Measurements from ENCODE around the gene UBE2D1.

The UBE2D1 gene

DNA sequence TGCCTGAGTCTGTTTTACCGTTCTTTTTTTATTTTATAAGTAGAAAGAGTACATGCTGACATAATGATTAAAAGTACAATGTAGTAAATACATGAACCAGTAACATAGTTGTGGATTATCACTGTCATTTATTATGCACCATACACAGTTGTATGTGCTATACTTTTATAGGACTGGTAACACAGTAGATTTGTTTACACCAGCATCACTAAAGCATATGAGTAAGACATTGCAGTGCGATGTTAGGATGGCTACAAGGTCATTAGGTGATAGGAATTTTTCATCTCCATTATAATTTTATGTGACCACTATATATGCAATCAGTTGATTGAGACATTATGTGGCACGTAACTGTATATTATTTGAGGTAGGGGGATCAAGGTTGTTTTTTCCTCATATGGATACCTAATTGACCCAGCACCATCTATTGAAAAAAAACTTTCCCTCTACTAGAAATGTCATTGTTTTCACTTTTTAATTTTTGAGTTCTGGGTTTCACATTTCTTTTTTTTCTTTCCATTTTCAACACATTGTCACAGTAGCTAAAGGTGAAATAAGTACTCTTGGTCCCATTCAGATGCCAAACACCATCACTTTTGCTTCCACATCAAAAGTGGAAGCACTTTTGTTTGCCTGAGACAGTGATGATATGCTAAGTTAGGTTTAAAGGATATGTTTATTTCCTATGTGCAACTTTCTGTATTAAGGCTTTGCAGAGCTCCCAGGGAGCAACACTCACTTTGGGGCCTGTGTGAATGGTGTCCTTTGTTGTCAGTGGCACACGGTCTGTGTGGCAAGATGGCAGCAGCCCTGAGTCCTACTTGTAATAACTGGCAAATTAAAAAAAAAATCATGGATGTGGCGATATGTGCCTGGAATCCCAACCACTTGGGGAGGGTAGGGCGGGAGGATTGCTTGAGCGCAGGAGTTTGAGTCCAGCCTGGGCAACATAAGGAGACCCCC is 17.1 kb downstream of the UBE2D1 start:
- no peak for DNase-seq (ENCODE audit: low read depth)
- TF ChIP-seq, protein P1, sequence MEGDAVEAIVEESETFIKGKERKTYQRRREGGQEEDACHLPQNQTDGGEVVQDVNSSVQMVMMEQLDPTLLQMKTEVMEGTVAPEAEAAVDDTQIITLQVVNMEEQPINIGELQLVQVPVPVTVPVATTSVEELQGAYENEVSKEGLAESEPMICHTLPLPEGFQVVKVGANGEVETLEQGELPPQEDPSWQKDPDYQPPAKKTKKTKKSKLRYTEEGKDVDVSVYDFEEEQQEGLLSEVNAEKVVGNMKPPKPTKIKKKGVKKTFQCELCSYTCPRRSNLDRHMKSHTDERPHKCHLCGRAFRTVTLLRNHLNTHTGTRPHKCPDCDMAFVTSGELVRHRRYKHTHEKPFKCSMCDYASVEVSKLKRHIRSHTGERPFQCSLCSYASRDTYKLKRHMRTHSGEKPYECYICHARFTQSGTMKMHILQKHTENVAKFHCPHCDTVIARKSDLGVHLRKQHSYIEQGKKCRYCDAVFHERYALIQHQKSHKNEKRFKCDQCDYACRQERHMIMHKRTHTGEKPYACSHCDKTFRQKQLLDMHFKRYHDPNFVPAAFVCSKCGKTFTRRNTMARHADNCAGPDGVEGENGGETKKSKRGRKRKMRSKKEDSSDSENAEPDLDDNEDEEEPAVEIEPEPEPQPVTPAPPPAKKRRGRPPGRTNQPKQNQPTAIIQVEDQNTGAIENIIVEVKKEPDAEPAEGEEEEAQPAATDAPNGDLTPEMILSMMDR (conservative IDR thresholded peaks at IDR 0.05; ENCODE audit: low read depth, low read length), result no peak
- H3K4me3 ChIP-seq (ENCODE audit: low read length), result no peak overlapping the region

DNA sequence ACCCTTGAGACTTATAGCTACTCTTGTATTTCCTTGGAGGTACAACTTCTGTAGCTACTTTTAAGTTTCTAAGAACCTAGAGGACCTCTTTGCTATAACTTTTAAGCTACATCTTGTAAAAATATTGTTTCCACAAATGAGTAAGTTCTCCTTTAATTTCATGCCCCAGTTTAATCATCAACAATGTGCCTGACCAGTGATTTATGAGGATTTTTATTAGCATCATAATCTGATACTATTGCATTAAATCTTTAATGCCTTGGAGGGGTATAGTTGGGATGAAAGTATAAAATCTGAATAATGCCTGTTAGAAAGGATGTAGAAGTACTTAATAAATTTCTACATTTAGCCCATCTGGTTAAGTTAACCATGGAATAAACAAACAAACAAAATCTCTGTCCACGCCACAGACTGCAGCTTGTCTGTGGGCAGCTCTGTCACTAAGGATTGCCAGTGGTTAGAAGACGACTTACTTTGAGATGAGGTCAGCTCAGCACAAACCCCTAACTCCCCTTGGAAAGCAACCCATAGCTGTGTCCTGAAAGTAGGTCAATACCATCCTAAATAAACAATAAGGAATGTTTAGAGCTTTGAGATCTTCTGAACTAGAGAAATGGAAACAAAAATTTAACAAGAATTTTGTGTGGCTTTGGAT is 18.3 kb downstream of the UBE2D1 start:
- no peak for DNase-seq (ENCODE audit: low read depth)
- no peak overlapping the region for H3K4me3 ChIP-seq (ENCODE audit: low read length)
- TF ChIP-seq, protein P1 (conservative IDR thresholded peaks at IDR 0.05; ENCODE audit: low read depth, low read length), result no peak

DNA sequence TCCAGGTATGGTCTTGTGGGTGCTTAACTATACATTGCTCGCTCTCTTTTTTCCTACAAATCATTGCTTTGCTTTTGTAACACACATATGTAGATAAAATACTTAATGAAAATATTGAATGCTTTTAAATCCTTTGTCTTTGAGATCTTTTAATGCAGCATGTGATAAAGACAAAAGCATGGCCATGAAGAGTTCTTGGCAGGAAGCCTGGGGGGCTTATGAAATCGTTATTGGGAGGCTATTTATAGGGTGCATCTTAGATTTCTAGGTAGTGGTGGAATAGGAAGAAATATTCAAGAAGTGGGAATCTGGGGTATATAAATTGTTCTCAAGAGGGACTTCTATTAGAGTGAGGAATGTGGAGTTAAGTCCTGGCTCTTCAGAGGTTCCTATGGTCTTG is 21.9 kb downstream of the UBE2D1 start:
- TF ChIP-seq, protein P1 (conservative IDR thresholded peaks at IDR 0.05; ENCODE audit: low read depth, low read length), result no peak
- DNase-seq (ENCODE audit: low read depth), result no peak
- no peak overlapping the region for H3K4me3 ChIP-seq (ENCODE audit: low read length)

DNA sequence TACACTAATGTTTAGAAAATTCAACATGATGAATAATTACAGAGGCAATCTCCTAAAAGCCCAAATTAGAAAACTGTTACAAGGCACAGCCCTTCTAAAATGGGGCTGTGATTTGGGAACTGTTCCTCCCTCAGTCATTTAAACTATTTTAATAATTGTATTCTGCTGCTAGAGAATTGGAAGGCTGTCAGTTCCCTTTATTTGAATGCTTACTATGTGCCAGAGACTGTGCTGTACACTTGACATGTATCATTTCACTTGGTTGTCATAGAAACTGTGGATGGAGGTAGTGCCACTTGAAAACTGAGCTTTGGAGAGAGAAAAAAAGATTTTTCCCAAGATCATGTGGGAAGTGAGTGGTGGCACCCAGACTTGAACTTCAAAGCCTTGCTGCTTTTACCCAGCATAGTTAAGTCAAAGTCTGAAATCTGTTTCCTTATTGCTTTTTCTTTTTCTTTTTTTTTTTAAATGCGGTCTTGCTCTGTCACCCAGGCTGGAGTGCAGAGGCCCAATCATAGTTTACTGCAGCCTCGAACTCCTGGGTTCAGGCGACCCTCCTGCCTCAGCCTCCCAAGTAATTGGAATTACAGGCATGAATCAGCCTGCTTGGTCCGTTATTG is 23.6 kb downstream of the UBE2D1 start:
- DNase-seq (ENCODE audit: low read depth), result no peak
- TF ChIP-seq, protein P1 (conservative IDR thresholded peaks at IDR 0.05; ENCODE audit: low read depth, low read length), result no peak
- H3K4me3 ChIP-seq (ENCODE audit: low read length), result no peak overlapping the region

DNA sequence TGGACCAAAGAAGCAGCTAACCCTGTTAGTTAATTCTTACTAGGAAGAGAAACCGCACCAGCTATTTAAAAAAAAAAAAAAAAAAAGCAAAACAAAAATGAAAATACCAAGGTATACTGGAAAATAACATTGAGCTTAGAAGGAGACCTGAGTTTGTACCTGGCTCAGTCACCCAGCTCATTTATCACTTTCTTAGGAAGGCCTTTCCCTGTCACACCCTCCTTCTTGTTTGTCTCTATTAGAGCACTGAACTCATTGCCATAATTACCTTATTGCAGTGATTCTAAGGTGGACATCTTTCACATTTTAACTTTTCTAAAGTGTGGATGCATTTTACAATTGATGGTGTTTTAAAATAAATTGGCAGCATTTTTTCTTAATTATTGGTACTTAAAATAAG is 24.1 kb downstream of the UBE2D1 start:
- no peak for DNase-seq (ENCODE audit: low read depth)
- TF ChIP-seq, protein P1 (conservative IDR thresholded peaks at IDR 0.05; ENCODE audit: low read depth, low read length), result no peak
- no peak overlapping the region for H3K4me3 ChIP-seq (ENCODE audit: low read length)

DNA sequence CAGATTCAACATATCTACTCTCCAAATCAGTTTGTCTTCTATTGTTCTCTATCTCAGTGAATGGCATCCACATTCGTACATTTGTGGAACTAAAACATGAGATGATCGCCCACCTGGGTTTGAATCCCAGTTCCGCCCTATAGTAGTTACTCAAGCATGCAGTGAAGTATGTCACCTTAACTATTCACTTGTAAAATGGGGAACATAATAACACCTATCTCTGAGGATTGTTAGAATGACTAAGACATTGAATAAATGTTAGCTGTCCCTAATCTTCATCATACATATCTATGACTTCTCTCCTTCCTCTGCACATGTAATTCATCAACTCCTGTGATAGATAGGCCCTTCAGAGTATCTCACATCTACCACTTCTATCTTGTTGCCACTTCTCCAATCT is 24.7 kb downstream of the UBE2D1 start:
- TF ChIP-seq, protein P1 (conservative IDR thresholded peaks at IDR 0.05; ENCODE audit: low read depth, low read length), result no peak
- no peak for DNase-seq (ENCODE audit: low read depth)
- H3K4me3 ChIP-seq (ENCODE audit: low read length), result no peak overlapping the region

Data from retinal pigment epithelial cell (primary cell).